Activated CD4-positive, CD25-positive, alpha-beta regulatory T cell treated with anti-CD3 and anti-CD28 coated beads, Interleukin-2, amount 50 U/mL, for 16 hours (primary cell): Measurements from ENCODE around the gene ARID4B.
"Not testable (repeated sequence)": the region's sequence is repeated elsewhere in the genome, so short reads cannot be mapped to it uniquely, and the experiment has no call there.

Experiments
- DNase-seq: peaks from one replicate; pipeline ENCODE4 v3.0.0-alpha.2; 2020; ENCODE audit warnings: low read depth, low spot score

Gene ARID4B

GRCh38 chr1:235270625-235271024 is 57.4 kb downstream of the ARID4B start:
- DNase-seq: no peak

- DNase-seq: not testable (repeated sequence)
Measured at GRCh38 chr1:235269990-235270389, 58.0 kb downstream of the ARID4B start.

- no peak for DNase-seq
Measured at GRCh38 chr1:235268379-235269125, 59.4 kb downstream of the ARID4B start.

GRCh38 chr1:235266967-235267366 is 61.0 kb downstream of the ARID4B start:
- DNase-seq: no peak

GRCh38 chr1:235266325-235266724 is 61.7 kb downstream of the ARID4B start:
- no peak for DNase-seq

GRCh38 chr1:235265900-235266299 is 62.1 kb downstream of the ARID4B start:
- no peak for DNase-seq

- DNase-seq: no peak
Measured at GRCh38 chr1:235264327-235264726, 63.7 kb downstream of the ARID4B start.

GRCh38 chr1:235262539-235262938 is 65.4 kb downstream of the ARID4B start:
- DNase-seq: no peak

- DNase-seq: no peak
Measured at GRCh38 chr1:235261243-235261642, 66.7 kb downstream of the ARID4B start.

GRCh38 chr1:235259133-235259778 is 68.7 kb downstream of the ARID4B start:
- no peak for DNase-seq

GRCh38 chr1:235258068-235258467 is 69.9 kb downstream of the ARID4B start:
- not testable (repeated sequence) for DNase-seq

- DNase-seq: no peak
Measured at GRCh38 chr1:235254721-235255120, 73.3 kb downstream of the ARID4B start.

- peak; percentile 24 for DNase-seq
Measured at GRCh38 chr1:235253219-235253962, 74.6 kb downstream of the ARID4B start.

- DNase-seq: no peak
Measured at GRCh38 chr1:235250430-235250829, 77.5 kb downstream of the ARID4B start.

- no peak for DNase-seq
Measured at GRCh38 chr1:235246022-235246948, 81.7 kb downstream of the ARID4B start.

- no peak for DNase-seq
Measured at GRCh38 chr1:235244974-235245592, 82.9 kb downstream of the ARID4B start.

- DNase-seq: no peak
Measured at GRCh38 chr1:235240960-235241359, 87.0 kb downstream of the ARID4B start.

- DNase-seq: no peak
Measured at GRCh38 chr1:235239851-235240250, 88.1 kb downstream of the ARID4B start.

GRCh38 chr1:235238558-235238957 is 89.4 kb downstream of the ARID4B start:
- DNase-seq: no peak

- DNase-seq: no peak
Measured at GRCh38 chr1:235236128-235236527, 91.9 kb downstream of the ARID4B start.

- DNase-seq: no peak
Measured at GRCh38 chr1:235229868-235230267, 98.1 kb downstream of the ARID4B start.
